Ectodermal cell (in vitro differentiated cells): ENCODE measurements around the gene GASK1B. TPM values are rescaled to one million over a fixed set of nuclear protein-coding genes. Genes with fewer than 3 reads are reported as not detected.

ENCODE experiments used
- H3K27ac ChIP-seq: 2 replicates; pipeline ENCODE4 v1.7.0; 2013; ENCODE audit warnings: mild to moderate bottlenecking, low read depth, low read length; ENCODE audit not compliant: insufficient read depth, poor library complexity, severe bottlenecking
- H3K27me3 ChIP-seq: 2 replicates; pipeline ENCODE4 v1.7.0; 2013; ENCODE audit warnings: mild to moderate bottlenecking, low read length; ENCODE audit not compliant: insufficient read depth, control insufficient read depth, poor library complexity, severe bottlenecking
- H3K36me3 ChIP-seq: one replicate; pipeline ENCODE4 v1.7.0; 2013; ENCODE audit warnings: low read length; ENCODE audit not compliant: control insufficient read depth, insufficient read depth
- H3K4me1 ChIP-seq: one replicate; pipeline ENCODE4 v1.7.0; 2013; ENCODE audit warnings: low read length; ENCODE audit not compliant: control insufficient read depth, insufficient read depth
- H3K4me3 ChIP-seq: 2 replicates; pipeline ENCODE4 v1.7.0; 2013; ENCODE audit warnings: low read depth, low read length, control low read depth; ENCODE audit not compliant: insufficient read depth
- H3K9me3 ChIP-seq: 2 replicates; pipeline ENCODE4 v1.7.0; 2013; ENCODE audit warnings: mild to moderate bottlenecking, low read length, moderate library complexity; ENCODE audit not compliant: control insufficient read depth
- WGBS, 2 experiments: methylation state at CpG; one replicate each; pipeline ENCODE4 v1.1.7; 2013; ENCODE audit warnings: missing lambda C conversion rate in 2 of 2; 5-methylcytosine and 5-hydroxymethylcytosine counted together
- polyA plus RNA-seq, 4 experiments: library from polyadenylated mRNA; stranded (reverse); fragments of 50-300 nt; gene quantifications; one replicate each; pipeline ENCODE4 v1.2.3, GENCODE V29; 2013

The GASK1B gene
- polyA plus RNA-seq (2013, experiment 1 of 4): 0.28 TPM
- polyA plus RNA-seq (2013, experiment 2 of 4): 0.50 TPM
- 1.1 TPM for polyA plus RNA-seq (2013, experiment 3 of 4)
- 1.7 TPM for polyA plus RNA-seq (2013, experiment 4 of 4)

- H3K27me3 ChIP-seq: no peaks in the 10 kb centered on the region
- H3K9me3 ChIP-seq: no peaks in the 10 kb centered on the region
- 48 to 57% methylated on average over 11 to 12 of the region's 12 CpGs for WGBS, 2 experiments
- H3K4me1 ChIP-seq: no peaks in the 10 kb centered on the region
- no peak within 1 kb of the TSS for H3K27ac ChIP-seq
- H3K36me3 ChIP-seq: no peaks in the 10 kb centered on the region
- H3K4me3 ChIP-seq: no peak within 1 kb of the TSS
Measured at GRCh38 chr4:158172261-158173258, at the start of gene GASK1B. Gene GASK1B, minus strand, starts transcription at chr4:158173025. Its CDS starts 1,650 bp downstream, at chr4:158171375.

- no peaks in the 10 kb centered on the region for H3K36me3 ChIP-seq
- H3K27ac ChIP-seq: no peak overlapping the region
- no peaks in the 10 kb centered on the region for H3K27me3 ChIP-seq
- H3K4me1 ChIP-seq: no peaks in the 10 kb centered on the region
- no peak overlapping the region for H3K4me3 ChIP-seq
- H3K9me3 ChIP-seq: no peaks in the 10 kb centered on the region
- 100% methylated on average over 1 of the region's 1 CpG for WGBS, 2 experiments
Measured at GRCh38 chr4:158219623-158220022, 46.8 kb upstream of the GASK1B start.

GRCh38 chr4:158217763-158218162, 44.9 kb upstream of the GASK1B start:
- Histone ChIP-seq H3K27me3 (no peaks in the 10 kb centered on the region), H3K27ac (no peak overlapping the region), H3K4me3 (no peak overlapping the region), H3K4me1 (no peaks in the 10 kb centered on the region), H3K9me3 (no peaks in the 10 kb centered on the region), H3K36me3 (no peaks in the 10 kb centered on the region)
- 97 to 99% methylated on average over 4 to 5 of the region's 5 CpGs for WGBS, 2 experiments

- WGBS, 2 experiments: 90 to 100% methylated on average over 1 of the region's 1 CpG
- Histone ChIP-seq H3K4me3 (no peak overlapping the region), H3K27me3 (no peaks in the 10 kb centered on the region), H3K9me3 (no peaks in the 10 kb centered on the region), H3K27ac (no peak overlapping the region), H3K4me1 (no peaks in the 10 kb centered on the region), H3K36me3 (no peaks in the 10 kb centered on the region)
Measured at GRCh38 chr4:158214856-158215255, 42.0 kb upstream of the GASK1B start.

- Histone ChIP-seq H3K4me3 (no peak overlapping the region), H3K4me1 (no peaks in the 10 kb centered on the region), H3K27ac (no peak overlapping the region), H3K27me3 (no peaks in the 10 kb centered on the region), H3K36me3 (no peaks in the 10 kb centered on the region), H3K9me3 (no peaks in the 10 kb centered on the region)
- whole genome bisulfite sequencing, 2 experiments: 87 to 100% methylated on average over 1 to 2 of the region's 2 CpGs
Measured at GRCh38 chr4:158213466-158213865, 40.6 kb upstream of the GASK1B start.

- H3K4me3 ChIP-seq: no peak overlapping the region
- 75 to 81% methylated on average over 3 of the region's 3 CpGs for WGBS, 2 experiments
- H3K27ac ChIP-seq: no peak overlapping the region
- no peaks in the 10 kb centered on the region for H3K27me3 ChIP-seq
- H3K4me1 ChIP-seq: no peaks in the 10 kb centered on the region
- no peaks in the 10 kb centered on the region for H3K9me3 ChIP-seq
- no peaks in the 10 kb centered on the region for H3K36me3 ChIP-seq
Measured at GRCh38 chr4:158211222-158211621, 38.4 kb upstream of the GASK1B start.

GRCh38 chr4:158209825-158210807, 37.3 kb upstream of the GASK1B start, which contains the start of gene TMEM144:
Gene TMEM144, plus strand, starts transcription at chr4:158210486. Its CDS starts 2,182 bp downstream, at chr4:158212668.
- 15% methylated on average over 34 of the region's 34 CpGs for WGBS, 2 experiments
- Histone ChIP-seq H3K9me3 (no peaks in the 10 kb centered on the region), H3K27me3 (no peaks in the 10 kb centered on the region), H3K4me1 (no peaks in the 10 kb centered on the region), H3K27ac (no peak within 1 kb of the TSS), H3K4me3 (peak within 1 kb of the TSS; percentile 42), H3K36me3 (no peaks in the 10 kb centered on the region)

GRCh38 chr4:158208963-158209640, 36.3 kb upstream of the GASK1B start:
- Histone ChIP-seq H3K27me3 (no peaks in the 10 kb centered on the region), H3K4me1 (no peaks in the 10 kb centered on the region), H3K9me3 (no peaks in the 10 kb centered on the region), H3K4me3 (no peak overlapping the region), H3K27ac (no peak overlapping the region), H3K36me3 (no peaks in the 10 kb centered on the region)
- WGBS, 2 experiments: 87 to 92% methylated on average over 4 of the region's 5 CpGs

GRCh38 chr4:158203929-158204328, 31.1 kb upstream of the GASK1B start:
- Histone ChIP-seq H3K9me3 (no peaks in the 10 kb centered on the region), H3K4me1 (no peaks in the 10 kb centered on the region), H3K27ac (no peak overlapping the region), H3K27me3 (no peaks in the 10 kb centered on the region), H3K4me3 (no peak overlapping the region), H3K36me3 (no peaks in the 10 kb centered on the region)
- 100% methylated on average over 1 of the region's 3 CpGs for WGBS, 2 experiments
